Caco-2 (cell line): ENCODE measurements around the gene ACAA1. TPM values are rescaled to one million over a fixed set of nuclear protein-coding genes. Genes with fewer than 3 reads are reported as not detected.

Experiments
- BruUV-seq: library from RNA; stranded (reverse); fragments of 400-500 nt; replicated peaks from 2 replicates; lab custom pipeline; 2021; lab: Mats Ljungman, UMichigan
- CTCF ChIA-PET: fragments of 300-600 bp; sonication (Branson Sonifier 250); formaldehyde crosslinking; loops from one replicate; lab custom pipeline; 2022; ENCODE audit warnings: antibody characterized with exemption; lab: Charles Lee
- POLR2A ChIA-PET: fragments of 300-600 bp; sonication (Branson Sonifier 250); formaldehyde crosslinking; loops from one replicate; lab custom pipeline; 2022; ENCODE audit warnings: antibody characterized with exemption; lab: Charles Lee
- DNase-seq, 2 experiments: peaks; one replicate each; pipeline versions ENCODE4 v3.0.0 to v3.0.0-alpha.2; 2020 to 2022
- H3K27me3 ChIP-seq: replicated peaks from 2 replicates; pipeline ENCODE4 v1.6.0; 2011; ENCODE audit warnings: low read length; ENCODE audit not compliant: control insufficient read depth, insufficient read depth
- H3K36me3 ChIP-seq: 2 replicates; pipeline ENCODE4 v1.5.1; 2011; ENCODE audit warnings: low read length; ENCODE audit not compliant: control insufficient read depth, insufficient read depth
- H3K4me1 ChIP-seq: fragments of 250-450 bp; sonication (Bioruptor Pico); 2 replicates; pipeline ENCODE4 v1.5.1; 2020; ENCODE audit warnings: mild to moderate bottlenecking
- H3K4me3 ChIP-seq: 2 replicates; pipeline ENCODE4 v1.5.1; 2011; ENCODE audit warnings: low read depth, mild to moderate bottlenecking, control low read depth, low read length
- H3K9me3 ChIP-seq: fragments of 250-450 bp; sonication (Bioruptor Pico); 2 replicates; pipeline ENCODE4 v1.5.1; 2020; ENCODE audit warnings: mild to moderate bottlenecking, moderate library complexity
- H3K27ac Mint-ChIP-seq: one replicate; pipeline ENCODE4 v1.8.0; 2022; ENCODE audit warnings: mixed read lengths; ENCODE audit not compliant: unreplicated experiment
- H3K27me3 Mint-ChIP-seq: one replicate; pipeline ENCODE4 v1.8.0; 2022; ENCODE audit warnings: mixed read lengths; ENCODE audit not compliant: insufficient read depth, unreplicated experiment
- H3K36me3 Mint-ChIP-seq: one replicate; pipeline ENCODE4 v1.8.0; 2022; ENCODE audit warnings: mild to moderate bottlenecking, mixed read lengths; ENCODE audit not compliant: insufficient read depth, unreplicated experiment
- H3K4me1 Mint-ChIP-seq: one replicate; pipeline ENCODE4 v1.8.0; 2022; ENCODE audit warnings: low read depth, mixed read lengths; ENCODE audit not compliant: unreplicated experiment
- H3K4me3 Mint-ChIP-seq: one replicate; pipeline ENCODE4 v1.8.0; 2022; ENCODE audit warnings: mild to moderate bottlenecking, moderate library complexity, mixed read lengths; ENCODE audit not compliant: unreplicated experiment
- H3K9me3 Mint-ChIP-seq: one replicate; pipeline ENCODE4 v1.8.0; 2022; ENCODE audit warnings: mixed read lengths; ENCODE audit not compliant: unreplicated experiment
- CTCF ChIP-seq, 2 experiments: fragments of 200-600 bp in 1 of 2; IDR thresholded peaks; 1 replicate in 1 of 2; 2 replicates in 1 of 2; pipeline versions ENCODE4 v1.5.1 to v1.8.0; 2011 to 2022; ENCODE audit warnings: antibody characterized with exemption in 1 of 2, control low read depth in 1 of 2, inconsistent platforms in 1 of 2, low read depth in 1 of 2, low read length in 1 of 2, mild to moderate bottlenecking in 1 of 2, moderate library complexity in 1 of 2; ENCODE audit not compliant: insufficient read depth in 1 of 2, severe bottlenecking in 1 of 2, unreplicated experiment in 1 of 2
- intact Hi-C: fragments of 100-400 bp; cut with micrococcal nuclease; formaldehyde crosslinking; loops from one replicate; pipeline ENCODE4 v1.10.0; 2022; ENCODE audit not compliant: unreplicated experiment
- total RNA-seq: library from RNA; stranded (reverse); gene quantifications from 2 replicates; pipeline ENCODE4 v1.2.3, GENCODE V29; 2022

The ACAA1 gene
- total RNA-seq, 1 experiment from 2014 or later, result 139 TPM

- ChIA-PET POLR2A (interaction anchor here (1.0 kb wide), 1 partner anchor 21 kb away, joined by 3 read pairs; the partner anchor contains the start of gene ACAA1), CTCF (interaction anchor here (1.2 to 1.7 kb wide), 2 partner anchors 21 to 49 kb away, joined by 4 to 8 read pairs; partner anchors contain the start of genes ACAA1 and OXSR1)
- peaks cover 63% of the 10 kb centered on the region for H3K36me3 Mint-ChIP-seq
- no peak for TF ChIP-seq CTCF (IDR thresholded peaks at IDR 0.05; ENCODE audit: insufficient read depth in 1 of 2, low read depth in 1 of 2, low read length in 1 of 2, severe bottlenecking in 1 of 2, unreplicated experiment in 1 of 2)
- no peaks in the 10 kb centered on the region for H3K27me3 Mint-ChIP-seq
- intact Hi-C loops, result no loop called here
- 0 out of 2 replicates have a peak, but pooled peaks cover 3% of the 10 kb centered on the region for H3K4me1 ChIP-seq
- no peaks in the 10 kb centered on the region for H3K9me3 Mint-ChIP-seq
- DNase-seq, result peak in 1 of 2 experiments; percentile 35
- H3K4me3 ChIP-seq, result no peak overlapping the region
- no peak overlapping the region for H3K27ac Mint-ChIP-seq
- H3K36me3 ChIP-seq, result peaks cover 2% of the 10 kb centered on the region
- H3K4me3 Mint-ChIP-seq, result no peak overlapping the region
- no peaks in the 10 kb centered on the region for H3K27me3 ChIP-seq
- peaks cover 25% of the 10 kb centered on the region for H3K4me1 Mint-ChIP-seq
- no TSS peak for BruUV-seq
- H3K9me3 ChIP-seq, result no peaks in the 10 kb centered on the region
Observed at GRCh38 chr3:38115645-38116427, 21.1 kb downstream of the ACAA1 start.

GRCh38 chr3:38114875-38115644 lies 21.9 kb downstream of the ACAA1 start:
- Mint-ChIP-seq H3K27ac (no peak overlapping the region), H3K9me3 (no peaks in the 10 kb centered on the region), H3K27me3 (no peaks in the 10 kb centered on the region), H3K36me3 (peaks cover 60% of the 10 kb centered on the region), H3K4me1 (peaks cover 17% of the 10 kb centered on the region), H3K4me3 (no peak overlapping the region)
- Histone ChIP-seq H3K4me3 (no peak overlapping the region), H3K9me3 (no peaks in the 10 kb centered on the region), H3K27me3 (no peaks in the 10 kb centered on the region), H3K36me3 (peaks cover 1% of the 10 kb centered on the region; the same call in 1 of the 2 replicates), H3K4me1 (0 out of 2 replicates have a peak, but pooled peaks cover 3% of the 10 kb centered on the region)
- CTCF ChIA-PET, result no interaction called here
- BruUV-seq, result no TSS peak
- POLR2A ChIA-PET, result no interaction called here
- peak in 1 of 2 experiments; percentile 30 for DNase-seq
- no peak for TF ChIP-seq CTCF (IDR thresholded peaks at IDR 0.05; ENCODE audit: insufficient read depth in 1 of 2, low read depth in 1 of 2, low read length in 1 of 2, severe bottlenecking in 1 of 2, unreplicated experiment in 1 of 2)
- intact Hi-C loops, result no loop called here
